Globus pallidus (tissue), 1 donor: Measurements from ENCODE around the gene UBA52.
"Not testable (repeated sequence)": the region's sequence is repeated elsewhere in the genome, so short reads cannot be mapped to it uniquely, and the experiment has no call there.

Experiments
- DNase-seq: peaks from one replicate; pipeline ENCODE4 v3.0.0-alpha.2; 2015; ENCODE audit warnings: low spot score

UBA52 gene

GRCh38 chr19:18571564-18572344 lies at the start of gene UBA52:
UBA52 (plus strand) TSS chr19:18571857; CDS start chr19:18573301, 1,444 bp downstream.
- peak; percentile 93 for DNase-seq

GRCh38 chr19:18522124-18522861 lies 49.4 kb upstream of the UBA52 start:
- peak; percentile 100 for DNase-seq

GRCh38 chr19:18522862-18523440 lies 48.7 kb upstream of the UBA52 start:
- DNase-seq = not testable (repeated sequence)

- DNase-seq = no peak
Observed at GRCh38 chr19:18523841-18524240, 47.8 kb upstream of the UBA52 start.

DNA sequence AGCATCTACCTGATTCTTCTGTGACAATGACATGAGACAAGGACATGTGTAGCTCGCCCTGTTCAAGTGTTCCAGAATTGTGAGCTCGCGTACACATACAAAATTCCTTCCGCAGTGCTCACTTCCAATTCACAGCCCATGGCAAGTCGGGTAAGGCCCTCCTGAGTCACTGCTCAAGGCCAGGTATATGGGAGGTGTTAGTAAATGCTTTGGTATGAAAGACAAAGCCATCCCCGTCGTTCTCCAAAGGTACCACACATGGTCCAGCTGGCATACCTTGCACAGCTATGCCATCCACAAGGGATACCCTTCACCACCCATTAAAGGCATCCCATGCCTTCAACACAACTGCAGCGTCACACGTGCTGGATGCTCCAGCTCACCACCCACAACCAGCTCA lies 45.3 kb upstream of the UBA52 start:
- DNase-seq = no peak

DNA sequence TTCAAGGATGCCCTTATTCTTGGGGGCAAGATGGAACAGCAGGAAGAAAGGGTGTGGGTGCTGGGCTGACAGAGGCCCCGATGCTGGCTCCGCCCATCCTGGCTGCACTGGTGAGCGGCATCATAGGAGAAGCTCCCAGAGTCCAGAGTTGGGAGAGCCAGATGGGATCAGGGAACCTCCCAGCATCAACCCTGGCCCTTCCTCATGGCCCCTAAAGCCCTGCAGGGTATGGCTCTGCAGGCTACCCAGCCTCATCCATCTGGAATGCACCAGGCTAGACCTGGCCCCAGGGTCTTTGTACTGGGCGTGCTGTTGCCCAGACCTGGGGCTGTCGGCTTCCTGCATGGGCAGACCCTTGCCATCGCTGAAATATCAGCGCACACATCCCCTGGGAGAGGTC lies 41.9 kb upstream of the UBA52 start:
- DNase-seq = no peak

DNA sequence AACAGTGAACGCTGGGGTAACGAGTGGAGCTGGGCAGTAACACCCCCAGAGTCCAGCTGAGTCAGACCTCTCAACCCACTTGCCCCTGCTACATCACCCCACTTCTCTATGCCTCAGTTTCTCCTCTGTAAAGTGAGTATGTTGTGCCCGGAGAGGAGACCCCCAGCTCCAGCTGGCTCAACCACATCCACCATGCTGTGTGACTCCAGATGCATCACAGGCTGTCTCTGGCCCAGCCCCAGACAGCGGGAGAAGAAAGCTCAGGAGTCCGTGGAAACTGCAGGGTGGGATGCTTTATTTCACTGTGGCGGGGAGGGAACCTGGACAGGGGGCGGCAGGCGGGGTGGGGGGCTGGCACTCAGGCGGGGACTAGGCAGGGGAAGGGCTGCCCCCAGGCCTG lies 40.2 kb upstream of the UBA52 start:
- DNase-seq = no peak

GRCh38 chr19:18532168-18532890 lies 39.3 kb upstream of the UBA52 start:
- no peak for DNase-seq

DNA sequence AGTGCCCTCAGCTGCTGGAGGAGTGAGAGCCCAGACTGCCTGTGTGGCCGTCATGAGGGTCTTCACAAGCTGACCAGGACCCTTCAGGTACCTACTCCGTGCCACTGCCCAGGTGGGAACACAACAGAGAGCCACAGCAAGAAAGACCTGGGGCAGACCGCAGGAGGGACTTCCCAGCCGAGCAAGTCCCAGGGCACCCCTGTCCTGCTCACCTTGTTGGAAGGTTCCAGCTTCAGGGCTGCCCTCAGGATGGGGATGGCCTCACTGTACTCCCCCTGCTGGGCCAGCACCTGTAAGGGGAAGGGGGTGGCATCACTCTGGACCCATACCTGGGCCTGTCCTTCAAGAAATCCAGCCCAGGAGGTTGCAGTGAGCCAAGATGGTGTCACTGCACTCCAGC lies 38.6 kb upstream of the UBA52 start:
- DNase-seq = no peak

- DNase-seq = no peak
Observed at GRCh38 chr19:18536475-18536874, 35.2 kb upstream of the UBA52 start.

DNA sequence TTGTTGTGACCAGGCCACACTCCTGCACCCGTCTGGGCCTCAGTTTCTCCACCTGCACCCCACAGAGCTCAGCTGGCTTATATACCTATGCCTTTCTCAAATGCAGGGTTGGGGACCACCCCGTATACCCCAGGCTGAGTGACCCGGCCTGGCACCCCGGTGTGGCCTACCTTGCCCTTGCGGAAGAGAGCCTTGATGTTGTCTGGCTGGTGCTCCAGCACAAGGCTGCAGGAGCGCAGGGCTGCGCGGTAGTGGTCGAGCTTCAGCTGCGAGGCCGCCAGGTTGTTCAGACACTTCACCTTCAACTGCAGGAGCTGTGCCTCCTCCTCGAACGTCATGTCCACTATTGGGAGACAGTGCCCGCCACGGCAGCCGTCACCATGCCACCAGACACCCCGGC lies 34.2 kb upstream of the UBA52 start:
- DNase-seq = no peak

- no peak for DNase-seq
Observed at GRCh38 chr19:18538115-18538514, 33.5 kb upstream of the UBA52 start.

DNA sequence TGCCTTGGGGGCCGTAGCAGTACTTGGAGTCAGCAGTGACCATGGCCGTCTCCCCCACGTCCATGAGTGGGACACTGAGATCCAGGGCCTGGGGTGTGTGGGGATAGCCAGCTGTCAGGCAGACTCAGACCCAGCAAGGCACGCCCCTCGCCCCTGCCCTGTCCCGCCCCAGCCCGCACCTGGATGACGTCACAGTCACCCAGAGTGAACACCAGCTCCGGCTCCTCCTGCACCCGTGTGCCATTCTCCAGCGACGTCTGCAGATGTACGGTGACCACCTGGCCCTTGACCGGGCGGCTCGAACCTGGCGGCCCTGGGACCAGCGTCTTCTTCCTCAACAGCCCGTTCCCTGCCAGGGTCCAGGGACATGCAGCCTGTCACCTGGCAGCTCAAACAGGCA lies 32.3 kb upstream of the UBA52 start:
- DNase-seq = no peak

DNA sequence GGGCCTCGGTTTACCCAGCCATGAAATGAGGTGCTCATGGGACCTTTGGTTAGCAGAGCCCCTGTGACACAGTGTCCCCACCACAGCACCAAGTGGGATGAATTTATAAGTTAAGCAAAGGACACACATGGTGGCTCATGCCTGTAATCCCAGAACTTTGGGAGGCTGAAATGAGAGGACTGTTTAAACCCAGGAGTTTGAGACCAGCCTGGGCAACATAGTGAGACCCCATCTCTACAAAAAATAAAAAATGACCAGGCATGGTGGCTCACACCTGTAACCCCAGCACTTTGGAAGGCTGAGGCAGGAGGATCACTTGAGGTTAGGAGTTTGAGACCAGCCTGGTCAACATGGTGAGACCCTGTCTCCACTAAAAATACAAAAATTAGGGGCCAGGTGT lies 31.5 kb upstream of the UBA52 start:
- DNase-seq = not testable (repeated sequence)

- DNase-seq = no peak
Observed at GRCh38 chr19:18541258-18541991, 30.2 kb upstream of the UBA52 start.

- no peak for DNase-seq
Observed at GRCh38 chr19:18541992-18542940, 29.4 kb upstream of the UBA52 start.

GRCh38 chr19:18542941-18543813 lies 28.5 kb upstream of the UBA52 start, which contains the start of gene FKBP8:
FKBP8 (minus strand) TSS chr19:18543573; CDS start chr19:18541970, 1,603 bp downstream.
- peak; percentile 90 for DNase-seq

GRCh38 chr19:18543814-18544475 lies 27.7 kb upstream of the UBA52 start:
- no peak for DNase-seq

DNA sequence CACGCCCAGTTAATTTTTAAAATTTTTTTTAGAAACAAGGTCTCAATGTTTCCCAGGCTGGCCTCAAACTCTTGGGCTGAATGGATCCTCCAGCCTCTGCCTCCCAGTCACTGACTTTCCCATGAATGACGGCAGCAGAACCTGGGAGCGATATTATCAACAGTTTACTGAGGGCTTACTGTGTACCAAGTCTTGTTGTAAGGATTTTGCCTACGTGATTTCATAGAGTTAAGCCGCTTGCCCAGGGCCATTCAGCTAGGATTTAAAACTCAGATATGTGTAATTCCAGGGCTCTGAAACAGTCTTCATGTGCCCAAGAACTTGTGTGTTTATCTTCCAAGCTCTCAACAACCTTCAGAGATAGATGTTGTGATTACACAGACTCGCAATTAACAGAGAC lies 20.0 kb upstream of the UBA52 start:
- no peak for DNase-seq
